Measurements from ENCODE around the gene PLXNA4.

GRCh38 chr7:132110692-132111091 is 465.6 kb downstream of the PLXNA4 start:
- no peak for TF ChIP-seq CTCF (IDR thresholded peaks at IDR 0.05; ENCODE audit: low read length)
- TF ChIP-seq EZH2 (IDR thresholded peaks at IDR 0.05; ENCODE audit: borderline replicate concordance, low read length): no peak
